ENCODE measurements around the gene THEMIS. TPM values are rescaled to one million over a fixed set of nuclear protein-coding genes. Genes with fewer than 3 reads are reported as not detected.
A peak's percentile ranks its signal among the peaks of the same experiment; 100 is the strongest.
"Not testable (repeated sequence)": the region's sequence is repeated elsewhere in the genome, so short reads cannot be mapped to it uniquely, and the experiment has no call there.

The THEMIS gene
- total and polyA plus RNA-seq, 2 of the 4 experiments (the other 2 are of a cell fraction) = not detected

DNA sequence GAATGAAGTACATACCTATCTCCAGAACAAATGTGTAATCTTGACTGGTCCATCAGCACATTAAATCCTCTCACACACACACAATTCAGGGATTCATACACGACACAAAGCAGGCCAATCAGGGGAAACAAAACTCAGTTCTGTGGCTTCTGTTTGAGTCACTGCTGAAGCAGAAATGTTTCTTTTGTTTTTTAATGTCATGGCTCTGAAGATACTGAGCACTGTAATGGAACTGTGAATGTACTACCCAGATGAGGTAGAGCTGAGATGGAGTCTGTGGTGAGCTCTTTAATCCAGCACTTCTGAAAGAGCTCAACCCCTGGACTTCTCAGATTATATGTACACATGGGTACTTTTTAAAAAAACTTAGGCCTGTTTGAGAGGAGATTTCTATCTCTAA is 116.4 kb downstream of the THEMIS start:
- intact Hi-C loops (cut with micrococcal nuclease) = no loop called here
- BruUV-seq (replicated peaks) = no TSS peak
- H4K91ac ChIP-seq (ENCODE audit: insufficient read depth, low read depth, low read length) = no peak overlapping the region

DNA sequence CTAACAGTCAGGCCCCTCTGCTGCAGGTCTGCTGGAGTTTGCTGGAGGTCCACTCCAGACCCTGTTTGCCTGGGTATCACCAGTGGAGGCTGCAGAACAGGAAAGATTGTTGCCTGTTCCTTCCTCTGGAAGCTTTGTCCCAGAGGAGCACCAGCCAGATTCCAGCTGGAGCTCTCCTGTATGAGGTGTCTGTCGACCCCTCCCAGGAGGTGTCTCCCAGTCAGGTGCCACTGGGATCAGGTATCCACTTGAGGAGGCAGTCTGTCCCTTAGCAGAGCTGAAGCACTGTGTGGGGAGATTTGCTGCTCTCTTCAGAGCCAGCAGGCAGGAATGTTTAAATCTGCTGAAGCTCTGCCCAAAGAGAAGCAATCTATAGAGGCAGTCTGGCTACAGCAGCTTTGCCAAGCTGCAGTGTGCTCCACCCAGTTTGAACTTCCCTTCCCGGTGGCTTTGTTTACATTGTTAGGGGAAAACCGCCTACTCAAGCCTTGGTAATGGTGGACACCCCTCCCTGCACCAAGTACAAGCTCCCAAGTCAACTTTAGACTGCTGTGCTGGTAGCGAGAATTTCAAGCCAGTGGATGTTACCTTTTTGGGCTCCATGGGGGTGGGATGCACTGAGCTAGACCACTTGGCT is 119.1 kb downstream of the THEMIS start:
- H3K9me3 ChIP-seq (ENCODE audit: control insufficient read depth, insufficient read depth, low read length); H3K9me1 ChIP-seq (ENCODE audit: insufficient read depth, low read length); H3K23ac ChIP-seq (ENCODE audit: low read depth, low read length); H4K8ac ChIP-seq (ENCODE audit: low read depth in 2 of 2, low read length in 2 of 2); H2AK5ac ChIP-seq (ENCODE audit: low read depth, low read length); H2BK5ac ChIP-seq (ENCODE audit: low read depth, low read length, poor library complexity, severe bottlenecking); H2AK9ac ChIP-seq (replicated peaks; ENCODE audit: low read depth, low read length, poor library complexity); ATAC-seq (ENCODE audit: low read depth); H3K56ac ChIP-seq (ENCODE audit: extremely low read depth, insufficient read depth, low read length); H3K79me1 ChIP-seq (ENCODE audit: low read depth in 1 of 2, low read length in 2 of 2); H3K9ac ChIP-seq (ENCODE audit: low read depth, low read length); H3K4me2 ChIP-seq (ENCODE audit: low read depth, low read length); POLR2A ChIA-PET (ENCODE audit: unreplicated experiment); H3K14ac ChIP-seq (replicated peaks; ENCODE audit: low read depth, low read length); H3K18ac ChIP-seq (ENCODE audit: low read depth, low read length); H3K27ac ChIP-seq (ENCODE audit: insufficient read depth, low read length); H3K4me1 ChIP-seq (ENCODE audit: control insufficient read depth, insufficient read depth, low read length); H2BK15ac ChIP-seq (ENCODE audit: low read depth, low read length); in situ Hi-C loops (cut with MboI; ENCODE audit: low sequenced_read_pairs); intact Hi-C loops (cut with micrococcal nuclease); H3K36me3 ChIP-seq (ENCODE audit: control insufficient read depth, insufficient read depth, low read length); dilution Hi-C loops (cut with HindIII; ENCODE audit: low sequenced_read_pairs, unreplicated experiment); H3K4ac ChIP-seq (ENCODE audit: low read depth, low read length); H4K91ac ChIP-seq (ENCODE audit: insufficient read depth, low read depth, low read length); H4K20me1 ChIP-seq (ENCODE audit: insufficient read depth, low read length); H2BK20ac ChIP-seq (ENCODE audit: low read depth, low read length); H3K4me3 ChIP-seq (ENCODE audit: insufficient read depth, low read depth, low read length); H4K5ac ChIP-seq (ENCODE audit: low read depth, low read length); BruUV-seq (replicated peaks); DNase-seq; H3K27me3 ChIP-seq (ENCODE audit: control insufficient read depth, insufficient read depth, low read length); H2BK120ac ChIP-seq (ENCODE audit: low read depth, low read length); CTCF ChIA-PET: not testable (repeated sequence)
- H2AFZ ChIP-seq (replicated peaks; ENCODE audit: low read length, poor library complexity) = peak overlapping the region; percentile 67
- WGBS, 2 experiments (ENCODE audit: extremely low coverage in 2 of 2, insufficient read length in 1 of 2) = no CpG with 5 or more reads among the region's 4 CpGs

More for the DNA sequence above, 116.4 kb downstream of the THEMIS start:
- no peak overlapping the region for H4K8ac ChIP-seq (ENCODE audit: low read depth in 2 of 2, low read length in 2 of 2)
- no peaks in the 10 kb centered on the region for H3K4me1 ChIP-seq (ENCODE audit: control insufficient read depth, insufficient read depth, low read length)
- H2AK9ac ChIP-seq (replicated peaks; ENCODE audit: low read depth, low read length, poor library complexity) = no peak overlapping the region
- H3K79me1 ChIP-seq (ENCODE audit: low read depth in 1 of 2, low read length in 2 of 2) = no peaks in the 10 kb centered on the region
- H3K14ac ChIP-seq (replicated peaks; ENCODE audit: low read depth, low read length) = no peak overlapping the region
- no peak overlapping the region for H3K23ac ChIP-seq (ENCODE audit: low read depth, low read length)
- CTCF ChIA-PET = no interaction called here
- H2BK5ac ChIP-seq (ENCODE audit: low read depth, low read length, poor library complexity, severe bottlenecking) = no peak overlapping the region
- ATAC-seq (ENCODE audit: low read depth) = no peak
- H3K4me3 ChIP-seq (ENCODE audit: insufficient read depth, low read depth, low read length) = no peak overlapping the region
- H2AFZ ChIP-seq (replicated peaks; ENCODE audit: low read length, poor library complexity) = no peak overlapping the region
- no peak overlapping the region for H3K56ac ChIP-seq (ENCODE audit: extremely low read depth, insufficient read depth, low read length)
- H3K9ac ChIP-seq (ENCODE audit: low read depth, low read length) = no peak overlapping the region
- H3K18ac ChIP-seq (ENCODE audit: low read depth, low read length) = no peak overlapping the region
- no peaks in the 10 kb centered on the region for H4K20me1 ChIP-seq (ENCODE audit: insufficient read depth, low read length)
- in situ Hi-C loops (cut with MboI; ENCODE audit: low sequenced_read_pairs) (no loop called here), dilution Hi-C loops (cut with HindIII; ENCODE audit: low sequenced_read_pairs, unreplicated experiment) (no loop called here)
- H3K9me1 ChIP-seq (ENCODE audit: insufficient read depth, low read length) = no peaks in the 10 kb centered on the region
- no peak overlapping the region for H3K4me2 ChIP-seq (ENCODE audit: low read depth, low read length)
- no peak for DNase-seq
- 0 out of 2 replicates have a peak, but pooled peaks cover 3% of the 10 kb centered on the region for H3K9me3 ChIP-seq (ENCODE audit: control insufficient read depth, insufficient read depth, low read length)
- no peak overlapping the region for H2BK15ac ChIP-seq (ENCODE audit: low read depth, low read length)
- no peak for TF ChIP-seq RAD21 (IDR thresholded peaks at IDR 0.05; ENCODE audit: low read length)
- TF ChIP-seq MAFK (IDR thresholded peaks at IDR 0.05; ENCODE audit: low read depth, low read length) = no peak
- no peak for TF ChIP-seq CEBPB (IDR thresholded peaks at IDR 0.05; ENCODE audit: low read depth, low read length)
- no peak for TF ChIP-seq RCOR1 (IDR thresholded peaks at IDR 0.05; ENCODE audit: insufficient replicate concordance, low read length)
- TF ChIP-seq NFE2L2 (IDR thresholded peaks at IDR 0.05; ENCODE audit: low read depth, low read length) = no peak
- TF ChIP-seq CHD1 (IDR thresholded peaks at IDR 0.05; ENCODE audit: low read depth, low read length) = no peak
- TF ChIP-seq MXI1 (IDR thresholded peaks at IDR 0.05; ENCODE audit: borderline replicate concordance, low read depth, low read length) = no peak
- no peak for TF ChIP-seq RFX5 (IDR thresholded peaks at IDR 0.05; ENCODE audit: low read depth, low read length)
- no peak for TF ChIP-seq POLR2A (IDR thresholded peaks at IDR 0.05; ENCODE audit: low read depth, low read length)
- no peak for TF ChIP-seq FOS (IDR thresholded peaks at IDR 0.05; ENCODE audit: low read depth, low read length)
- no peak overlapping the region for H4K5ac ChIP-seq (ENCODE audit: low read depth, low read length)
- H3K36me3 ChIP-seq (ENCODE audit: control insufficient read depth, insufficient read depth, low read length) = no peaks in the 10 kb centered on the region
- H3K27ac ChIP-seq (ENCODE audit: insufficient read depth, low read length) = no peak overlapping the region
- peaks cover 5% of the 10 kb centered on the region for H3K27me3 ChIP-seq (ENCODE audit: control insufficient read depth, insufficient read depth, low read length)
- H2BK20ac ChIP-seq (ENCODE audit: low read depth, low read length) = no peak overlapping the region
- no peak overlapping the region for H2AK5ac ChIP-seq (ENCODE audit: low read depth, low read length)
- POLR2A ChIA-PET (ENCODE audit: unreplicated experiment) = no interaction called here
- no peak overlapping the region for H2BK120ac ChIP-seq (ENCODE audit: low read depth, low read length)
- no CpG with 5 or more reads among the region's 1 CpG for WGBS, 2 experiments (ENCODE audit: extremely low coverage in 2 of 2, insufficient read length in 1 of 2)
- no peak overlapping the region for H3K4ac ChIP-seq (ENCODE audit: low read depth, low read length)

All from IMR-90 (cell line).